HepG2 (cell line): Measurements from ENCODE around the gene DHX32.
"Not testable (repeated sequence)": the region's sequence is repeated elsewhere in the genome, so short reads cannot be mapped to it uniquely, and the experiment has no call there.

Source experiments
- CTCF ChIP-seq: sonication (generic); formaldehyde crosslinking; IDR thresholded peaks from 2 replicates; pipeline ENCODE4 v1.5.0; 2020; ENCODE audit warnings: mild to moderate bottlenecking, missing genetic modification reagents, moderate library complexity
- DNMT1 ChIP-seq: sonication (generic); formaldehyde crosslinking; IDR thresholded peaks from 2 replicates; pipeline ENCODE4 v1.5.1; 2020; ENCODE audit warnings: mild to moderate bottlenecking, missing genetic modification reagents
- EHMT2 ChIP-seq: fragments of 200-600 bp; sonication (generic); IDR thresholded peaks from 2 replicates; pipeline ENCODE4 v1.7.0; 2017; ENCODE audit warnings: antibody characterized with exemption, low read depth, low read length, borderline replicate concordance
- FOXM1 ChIP-seq: sonication (generic); formaldehyde crosslinking; IDR thresholded peaks from 2 replicates; pipeline ENCODE4 v1.5.0; 2020; ENCODE audit warnings: missing genetic modification reagents
- HINFP ChIP-seq: sonication (generic); formaldehyde crosslinking; IDR thresholded peaks from 2 replicates; pipeline ENCODE4 v1.4.0; 2020; ENCODE audit warnings: low read depth, mild to moderate bottlenecking, missing genetic modification reagents
- HMGXB3 ChIP-seq: sonication (generic); formaldehyde crosslinking; IDR thresholded peaks from 2 replicates; pipeline ENCODE4 v1.4.0; 2020; ENCODE audit warnings: missing genetic modification reagents, borderline replicate concordance
- MXI1 ChIP-seq: IDR thresholded peaks from 3 replicates; pipeline ENCODE4 v1.6.1; 2012; ENCODE audit warnings: low read depth, low read length, inconsistent platforms, borderline replicate concordance
- RFX5 ChIP-seq: IDR thresholded peaks from 2 replicates; pipeline ENCODE4 v1.6.1; 2011; ENCODE audit warnings: low read depth, low read length, improper control_type of control experiment
- SMAD3 ChIP-seq: sonication (generic); formaldehyde crosslinking; IDR thresholded peaks from 2 replicates; pipeline ENCODE4 v1.4.0; 2020; ENCODE audit warnings: missing genetic modification reagents
- SSRP1 ChIP-seq: IDR thresholded peaks from 2 replicates; pipeline ENCODE4 v1.6.1; 2016; ENCODE audit warnings: control low read depth
- TRIM24 ChIP-seq: sonication (generic); formaldehyde crosslinking; IDR thresholded peaks from 2 replicates; pipeline ENCODE4 v1.8.0; 2022; ENCODE audit warnings: mild to moderate bottlenecking, missing genetic modification reagents

DNA sequence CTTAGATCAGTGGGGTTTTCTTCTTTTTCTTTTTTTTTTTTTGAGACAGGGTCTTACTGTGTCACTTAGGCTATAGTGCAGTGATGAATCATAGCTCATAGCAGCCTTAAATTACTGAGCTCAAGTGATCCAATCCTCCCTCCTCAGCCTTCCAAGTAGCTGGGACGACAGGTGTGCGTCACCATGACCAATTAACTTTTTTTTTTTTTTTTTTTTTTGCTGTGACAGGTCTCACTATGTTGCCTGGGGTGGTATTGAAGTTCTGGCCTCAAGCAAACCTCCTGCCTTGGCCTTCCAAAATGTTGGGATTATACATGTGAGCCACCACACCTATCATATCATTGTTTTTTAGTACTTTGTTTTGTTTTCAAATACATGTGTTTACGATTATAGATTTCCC, 28.4 kb upstream of the DHX32 start:
- TF ChIP-seq SMAD3 (CRISPR knock-in tag); HMGXB3; SSRP1; HINFP; RFX5; DNMT1; MXI1; CTCF (CRISPR knock-in tag); FOXM1 (CRISPR knock-in tag); EHMT2; TRIM24 (CRISPR knock-in tag): not testable (repeated sequence)
